ENCODE measurements around the gene TMEM185B.
"Not testable (repeated sequence)": the region's sequence is repeated elsewhere in the genome, so short reads cannot be mapped to it uniquely, and the experiment has no call there.

TMEM185B gene

GRCh38 chr2:120251078-120251477 is 27.9 kb upstream of the TMEM185B start:
- DNase-seq = no peak

GRCh38 chr2:120250640-120251039 is 27.4 kb upstream of the TMEM185B start:
- no peak for DNase-seq

DNA sequence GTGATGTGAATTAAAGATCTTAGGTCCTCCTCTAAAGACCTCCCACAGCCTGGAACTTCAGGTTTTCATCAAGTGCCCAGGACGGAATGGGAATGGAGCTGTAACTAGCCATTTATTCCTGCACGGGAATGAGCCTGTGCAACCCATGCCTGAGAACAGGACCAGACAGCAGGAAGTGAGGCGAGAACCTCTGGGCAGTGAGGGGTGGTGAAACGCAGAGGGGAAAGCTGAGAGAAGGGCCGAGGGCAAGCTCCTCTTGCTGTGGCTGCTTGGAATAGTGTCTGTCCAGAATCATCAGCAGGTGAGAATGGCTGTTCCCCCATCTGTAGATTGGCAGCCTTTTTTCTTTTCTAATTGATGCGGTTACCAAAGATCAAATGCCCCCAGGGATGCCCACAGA is 24.7 kb upstream of the TMEM185B start:
- no peak for DNase-seq

DNA sequence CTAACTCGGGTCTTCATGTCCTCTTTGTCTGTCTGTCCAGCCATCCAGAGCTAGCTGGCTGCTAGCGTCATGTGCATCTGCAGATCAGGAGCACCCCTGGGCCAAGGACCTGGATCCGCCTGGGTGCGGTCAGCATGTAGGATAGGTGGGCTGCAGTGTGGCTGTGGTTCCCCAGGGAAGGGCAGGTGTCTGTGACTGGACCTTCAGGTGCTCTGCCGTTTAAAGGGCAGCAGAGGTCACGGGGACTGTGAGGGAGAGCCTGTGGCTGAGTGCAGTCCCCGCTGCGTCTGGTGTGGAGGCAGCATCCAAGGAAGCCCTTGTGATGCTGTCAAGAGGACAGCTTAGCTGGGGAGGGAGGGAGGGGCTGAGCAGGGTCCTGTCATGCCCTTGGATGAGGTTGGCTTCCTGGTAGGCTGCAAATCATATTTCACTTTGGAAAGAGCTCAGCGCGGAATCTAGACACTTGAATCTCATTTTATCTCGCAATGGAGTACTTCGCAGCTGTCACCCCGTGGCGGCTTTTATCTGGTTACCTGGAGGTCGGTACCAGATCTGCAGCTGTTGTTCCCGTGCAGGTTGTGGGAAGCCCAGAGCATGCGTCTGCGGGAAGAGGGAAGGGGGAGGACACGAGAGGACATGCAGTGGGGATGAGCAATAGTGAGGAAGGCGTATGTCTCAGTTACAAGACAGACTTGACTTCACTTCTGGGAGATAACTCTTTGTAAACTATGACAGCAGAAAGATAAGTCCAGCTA is 23.5 kb upstream of the TMEM185B start:
- no peak for DNase-seq

GRCh38 chr2:120245520-120246332 is 22.5 kb upstream of the TMEM185B start:
- peak; percentile 57 for DNase-seq

- DNase-seq = no peak
Measured at GRCh38 chr2:120244656-120245519, 21.7 kb upstream of the TMEM185B start.

- no peak for DNase-seq
Measured at GRCh38 chr2:120243875-120244553, 20.8 kb upstream of the TMEM185B start.

DNA sequence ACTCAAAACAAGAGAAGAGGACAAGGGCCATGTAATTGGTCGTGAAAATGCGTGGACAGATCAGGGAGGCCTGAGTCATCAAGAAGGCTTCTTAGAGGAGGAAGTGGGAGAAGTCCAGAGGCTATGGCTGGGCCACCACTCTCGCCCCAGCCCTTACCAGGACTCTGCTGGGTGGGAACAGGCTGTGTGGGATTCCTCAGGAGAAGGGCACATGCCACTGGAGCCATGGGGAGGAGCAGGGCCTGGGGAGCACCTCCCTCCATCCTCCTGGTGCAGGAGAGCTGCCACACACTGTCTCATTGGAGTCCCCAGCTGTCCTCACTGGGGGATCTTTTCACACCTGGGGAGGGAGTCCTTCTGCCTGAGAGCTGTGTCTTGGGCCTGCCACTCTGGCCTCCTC is 20.0 kb upstream of the TMEM185B start:
- peak; percentile 25 for DNase-seq

- DNase-seq = no peak
Measured at GRCh38 chr2:120241684-120242083, 18.5 kb upstream of the TMEM185B start.

DNA sequence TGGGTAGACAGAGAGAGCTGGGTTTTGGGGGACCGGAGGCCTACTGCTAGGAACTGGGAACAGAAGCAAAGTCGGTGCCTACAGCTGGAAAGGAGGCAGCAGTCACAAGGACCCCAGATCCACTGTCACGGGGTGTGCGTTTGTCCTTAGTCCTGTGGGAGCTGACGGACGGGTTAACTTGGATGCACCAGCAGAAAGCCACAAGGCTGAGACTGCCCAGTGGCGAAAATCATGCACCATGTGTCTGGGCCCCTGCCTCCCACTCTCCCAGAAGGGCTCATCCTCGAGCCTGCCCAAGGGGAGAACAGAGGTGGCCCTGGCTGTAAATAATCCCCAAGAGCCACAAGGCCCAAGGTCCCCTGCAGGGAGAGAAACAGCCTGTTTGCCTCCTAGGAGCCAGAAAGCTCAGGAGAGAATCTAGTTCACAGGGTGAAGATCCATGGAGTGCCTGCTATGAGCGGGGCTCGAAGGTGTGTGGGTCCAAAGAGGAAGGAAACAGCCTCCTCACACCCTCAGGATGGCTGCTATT is 17.8 kb upstream of the TMEM185B start:
- no peak for DNase-seq

DNA sequence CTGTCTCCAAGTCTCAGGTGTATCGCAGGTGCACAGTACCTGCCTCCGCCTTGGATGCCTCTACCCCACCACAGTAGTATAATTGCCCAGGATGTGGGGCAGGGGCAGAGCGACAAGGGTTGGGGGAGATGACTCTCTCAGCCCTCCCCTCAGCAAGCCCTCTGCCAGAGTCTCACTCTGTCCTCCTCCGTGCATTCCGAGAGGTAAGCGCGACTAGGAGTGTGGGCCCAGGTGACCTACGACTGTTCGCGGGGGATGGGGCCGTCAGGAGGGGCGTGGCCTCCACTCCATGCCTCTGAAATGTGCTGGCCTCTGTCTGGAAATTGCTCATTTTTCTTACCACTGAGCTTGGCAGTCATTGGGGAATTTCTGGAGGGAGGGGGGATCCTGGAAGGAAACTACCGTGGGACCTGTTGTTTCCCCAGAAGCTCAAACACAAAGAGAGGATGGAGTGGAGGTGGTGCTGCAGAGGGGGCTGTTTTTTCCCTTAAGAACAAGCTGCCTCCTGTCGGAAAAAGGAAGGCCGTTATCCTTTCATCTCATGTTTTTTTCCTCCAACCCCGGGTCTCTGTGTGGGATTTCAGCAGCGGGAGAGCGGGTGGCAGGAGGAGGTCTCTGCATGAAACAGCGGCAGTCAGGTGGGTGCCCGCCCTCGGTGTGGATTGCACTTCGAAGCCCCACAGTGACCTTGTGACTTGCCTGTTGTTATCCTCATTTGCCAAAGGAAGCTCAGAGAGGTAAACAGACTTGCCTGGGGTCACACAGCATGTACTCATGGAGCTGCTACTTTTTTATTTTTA is 16.5 kb upstream of the TMEM185B start:
- peak; percentile 84 for DNase-seq

- peak; percentile 41 for DNase-seq
Measured at GRCh38 chr2:120238728-120239487, 15.7 kb upstream of the TMEM185B start.

DNA sequence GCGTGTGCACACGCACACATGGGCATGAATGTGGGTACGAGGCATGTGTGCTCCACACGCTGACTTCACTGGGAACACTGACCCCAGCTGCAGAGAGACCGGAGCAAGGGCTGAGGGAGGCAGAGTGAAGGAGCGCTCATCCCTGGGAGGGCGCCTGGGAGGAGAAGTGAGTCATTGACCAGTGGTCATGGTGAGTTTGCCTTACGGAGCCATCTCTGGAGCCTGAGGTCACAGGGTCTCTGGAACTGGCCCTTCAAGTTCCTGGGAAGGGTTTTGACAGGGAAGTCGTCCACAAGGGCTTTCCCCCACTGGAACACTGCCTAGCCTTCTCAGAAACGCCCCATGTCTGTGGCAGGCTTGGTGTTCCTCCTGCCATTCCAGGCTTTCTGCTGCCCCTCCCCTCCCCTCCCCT is 14.3 kb upstream of the TMEM185B start:
- peak; percentile 52 for DNase-seq

GRCh38 chr2:120236791-120237190 is 13.6 kb upstream of the TMEM185B start:
- DNase-seq = no peak

DNA sequence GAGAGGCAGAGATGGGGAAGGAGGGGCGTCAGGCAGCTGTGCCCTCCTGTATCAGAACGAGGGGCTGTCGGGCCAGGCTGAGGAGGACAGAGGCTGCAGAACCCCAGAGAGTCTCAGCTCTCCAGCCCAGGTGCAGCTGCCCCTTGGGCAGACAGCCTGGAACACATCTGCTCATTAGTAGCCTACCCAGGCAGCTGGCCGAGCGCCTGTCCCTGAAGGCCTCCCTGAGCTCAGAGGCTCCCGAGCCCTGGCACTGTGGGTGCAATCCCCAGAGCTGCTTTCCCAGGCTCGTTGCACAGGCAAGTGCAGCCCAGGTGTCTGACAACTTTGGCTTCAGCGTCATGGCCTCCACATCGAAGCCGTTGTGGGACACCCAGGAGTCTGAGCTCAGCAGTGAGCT is 13.1 kb upstream of the TMEM185B start:
- DNase-seq = no peak

DNA sequence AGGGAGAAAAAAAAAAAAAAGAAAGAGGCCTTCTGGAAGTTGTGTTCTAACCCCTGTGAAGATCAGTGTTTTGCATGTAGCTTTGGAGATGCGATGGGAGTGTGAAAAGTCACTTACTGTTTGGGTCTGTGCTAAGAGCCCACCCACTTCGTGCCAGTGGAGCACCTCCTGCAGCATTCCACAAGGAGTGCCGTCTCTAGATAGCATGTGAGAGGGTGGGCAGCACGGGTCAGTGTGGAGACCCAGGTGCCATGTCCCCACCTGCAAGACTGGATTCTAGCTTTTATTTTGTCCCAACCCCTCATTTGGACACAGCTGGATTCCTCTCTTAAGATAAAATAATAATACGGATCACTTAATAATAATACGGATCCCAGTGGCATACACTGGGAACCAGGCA is 12.5 kb upstream of the TMEM185B start:
- DNase-seq = no peak

DNA sequence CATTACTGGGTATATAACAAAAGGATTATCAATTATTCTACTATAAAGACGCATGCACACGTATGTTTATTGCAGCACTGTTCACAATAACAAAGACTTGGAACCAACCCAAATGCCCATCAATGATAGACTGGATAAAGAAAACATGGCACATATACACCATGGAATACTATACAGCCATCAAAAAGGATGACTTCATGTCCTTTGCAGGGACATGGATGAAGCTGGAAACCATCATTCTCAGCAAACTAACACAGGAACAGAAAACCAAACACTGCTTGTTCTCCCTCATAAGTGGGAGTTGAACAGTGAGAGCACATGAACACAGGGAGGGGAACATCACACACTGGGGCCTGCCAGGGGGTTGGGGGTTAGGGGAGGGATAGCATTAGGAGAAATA is 12.0 kb upstream of the TMEM185B start:
- DNase-seq = not testable (repeated sequence)

GRCh38 chr2:120233292-120233691 is 10.1 kb upstream of the TMEM185B start:
- no peak for DNase-seq

DNA sequence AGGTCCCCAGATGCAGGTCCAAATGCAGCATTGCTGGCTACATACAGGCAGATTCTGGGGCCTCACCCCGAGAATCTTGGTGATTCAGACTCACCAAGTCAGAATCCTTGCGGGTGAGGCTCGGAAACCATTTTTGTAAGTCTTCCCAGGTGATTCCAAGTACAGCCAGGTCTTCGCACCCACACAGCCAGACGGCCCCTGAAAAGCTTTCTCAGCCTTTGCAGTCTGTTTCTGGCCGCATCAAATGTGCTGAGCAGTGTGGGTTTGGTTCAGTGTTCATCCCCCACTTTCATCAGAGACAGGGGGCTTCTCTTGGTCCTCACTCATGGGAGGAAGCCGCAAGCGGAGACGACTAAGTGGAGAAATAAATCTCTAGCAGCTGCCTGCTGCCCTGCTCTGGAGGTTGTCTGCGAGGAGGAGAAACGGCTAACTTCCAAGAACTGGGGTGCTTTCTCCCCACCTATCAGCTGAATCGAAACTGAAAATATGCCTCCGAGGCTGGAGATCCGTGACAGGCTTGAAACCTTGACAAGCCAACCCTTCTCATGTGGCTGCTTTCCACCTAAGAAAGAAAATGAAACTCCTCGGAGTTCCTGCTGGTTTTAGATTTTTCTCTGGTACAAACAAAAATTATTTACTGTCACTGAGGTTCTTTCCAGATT is 8.9 kb upstream of the TMEM185B start:
- DNase-seq = peak; percentile 40

DNA sequence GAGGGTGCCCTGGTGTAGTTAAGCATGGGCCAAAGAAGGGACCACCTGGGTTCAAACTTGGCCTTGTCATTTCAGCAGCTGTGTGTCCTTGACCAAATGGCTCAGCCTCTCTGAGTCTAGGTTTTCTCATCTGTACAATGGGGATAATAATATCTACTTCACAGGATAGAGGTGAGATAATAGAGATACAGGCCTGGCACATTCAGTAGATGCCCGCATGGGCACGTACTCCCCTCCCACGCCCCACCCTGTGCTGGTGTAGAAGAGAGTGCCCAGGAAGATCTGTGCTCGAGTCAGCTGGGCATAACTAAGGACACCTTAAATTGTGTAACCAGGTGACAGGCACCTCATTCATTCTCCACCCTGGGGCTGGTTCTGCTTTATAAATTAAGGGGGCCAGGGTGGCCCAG is 8.4 kb upstream of the TMEM185B start:
- DNase-seq = no peak
